MM.1S (cell line): ENCODE results near the gene ESD.

Source experiments
- DNase-seq: peaks from one replicate; pipeline ENCODE4 v3.0.0-alpha.2; 2015
- H2AFZ ChIP-seq: fragments of 300-600 bp; sonication (generic); 2 replicates; pipeline ENCODE4 v1.6.0; 2016; ENCODE audit warnings: antibody characterized with exemption, low read length
- H3F3A ChIP-seq: fragments of 300-600 bp; sonication (generic); 2 replicates; pipeline ENCODE4 v1.6.1; 2016; ENCODE audit warnings: mild to moderate bottlenecking, antibody characterized with exemption, low read length, moderate library complexity, mixed read lengths; ENCODE audit not compliant: insufficient read depth
- H3K27ac ChIP-seq: fragments of 300-600 bp; sonication (generic); 2 replicates; pipeline ENCODE4 v1.5.1; 2016; ENCODE audit warnings: mild to moderate bottlenecking, low read length
- H3K27me3 ChIP-seq: fragments of 300-600 bp; sonication (generic); replicated peaks from 2 replicates; pipeline ENCODE4 v1.6.0; 2016; ENCODE audit warnings: low read length; ENCODE audit not compliant: insufficient read depth
- H3K36me3 ChIP-seq: fragments of 300-600 bp; sonication (generic); replicated peaks from 2 replicates; pipeline ENCODE4 v1.6.1; 2016; ENCODE audit warnings: mild to moderate bottlenecking, low read length, mixed read lengths; ENCODE audit not compliant: insufficient read depth
- H3K4me1 ChIP-seq: fragments of 300-600 bp; sonication (generic); 2 replicates; pipeline ENCODE4 v1.6.1; 2016; ENCODE audit warnings: low read length, mixed read lengths
- H3K4me2 ChIP-seq: fragments of 300-600 bp; sonication (generic); 2 replicates; pipeline ENCODE4 v1.6.0; 2016; ENCODE audit warnings: low read depth, low read length
- H3K4me3 ChIP-seq: fragments of 300-600 bp; sonication (generic); 2 replicates; pipeline ENCODE4 v1.5.1; 2016; ENCODE audit warnings: low read length, mixed read lengths
- H3K79me2 ChIP-seq: fragments of 300-600 bp; sonication (generic); 2 replicates; pipeline ENCODE4 v1.6.1; 2016; ENCODE audit warnings: mixed run types, low read length, mixed read lengths
- H3K9ac ChIP-seq: fragments of 300-600 bp; sonication (generic); 2 replicates; pipeline ENCODE4 v1.6.1; 2016; ENCODE audit warnings: low read length, mixed read lengths
- H3K9me2 ChIP-seq: fragments of 300-600 bp; sonication (generic); replicated peaks from 2 replicates; pipeline ENCODE4 v1.6.1; 2016; ENCODE audit warnings: mild to moderate bottlenecking, low read length, mixed read lengths; ENCODE audit not compliant: insufficient read depth
- H3K9me3 ChIP-seq: fragments of 300-600 bp; sonication (generic); replicated peaks from 2 replicates; pipeline ENCODE4 v1.6.1; 2016; ENCODE audit warnings: mild to moderate bottlenecking, low read length, mixed read lengths; ENCODE audit not compliant: insufficient read depth
- H4K20me1 ChIP-seq: fragments of 300-600 bp; sonication (generic); 2 replicates; pipeline ENCODE4 v1.6.1; 2016; ENCODE audit warnings: mild to moderate bottlenecking, low read length, moderate library complexity, mixed read lengths; ENCODE audit not compliant: insufficient read depth
- EZH2 ChIP-seq: fragments of 300-600 bp; sonication (generic); optimal IDR thresholded peaks from 2 replicates; pipeline ENCODE3; 2017; ENCODE audit warnings: low read depth, mild to moderate bottlenecking, antibody characterized with exemption, low read length, mixed read lengths
- EZH2phosphoT487 ChIP-seq: fragments of 300-600 bp; sonication (generic); IDR thresholded peaks from 2 replicates; pipeline ENCODE4 v1.6.1; 2018; ENCODE audit warnings: antibody characterized with exemption, low read length
- TF ChIP-seq, protein P1 (sequence below): fragments of 300-600 bp; sonication (generic); IDR thresholded peaks from 2 replicates; pipeline ENCODE4 v1.5.1; 2016; ENCODE audit warnings: antibody characterized with exemption, low read length, mixed read lengths

Gene ESD

DNA sequence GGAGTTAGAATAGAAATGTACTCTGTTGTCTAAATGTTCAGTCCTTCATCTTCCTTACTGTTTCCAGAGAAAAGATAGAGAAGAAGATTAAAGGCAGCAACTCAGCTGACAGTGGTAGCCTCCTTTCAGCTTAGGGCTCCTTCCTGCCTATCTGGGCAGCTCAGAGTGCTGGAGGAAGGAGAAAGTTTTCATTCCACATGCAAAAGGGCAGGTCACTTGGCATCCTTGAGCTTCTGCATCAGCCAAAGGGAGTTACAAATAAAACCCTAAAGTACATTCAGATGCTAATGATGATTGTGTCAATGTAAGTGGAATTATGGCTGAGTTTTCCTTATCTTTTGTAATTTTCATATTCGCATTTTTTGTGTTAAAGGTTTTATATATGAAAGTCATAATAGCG is 58.9 kb downstream of the ESD start:
- TF ChIP-seq EZH2phosphoT487 (no peak), EZH2 (no peak)
- TF ChIP-seq, protein P1, sequence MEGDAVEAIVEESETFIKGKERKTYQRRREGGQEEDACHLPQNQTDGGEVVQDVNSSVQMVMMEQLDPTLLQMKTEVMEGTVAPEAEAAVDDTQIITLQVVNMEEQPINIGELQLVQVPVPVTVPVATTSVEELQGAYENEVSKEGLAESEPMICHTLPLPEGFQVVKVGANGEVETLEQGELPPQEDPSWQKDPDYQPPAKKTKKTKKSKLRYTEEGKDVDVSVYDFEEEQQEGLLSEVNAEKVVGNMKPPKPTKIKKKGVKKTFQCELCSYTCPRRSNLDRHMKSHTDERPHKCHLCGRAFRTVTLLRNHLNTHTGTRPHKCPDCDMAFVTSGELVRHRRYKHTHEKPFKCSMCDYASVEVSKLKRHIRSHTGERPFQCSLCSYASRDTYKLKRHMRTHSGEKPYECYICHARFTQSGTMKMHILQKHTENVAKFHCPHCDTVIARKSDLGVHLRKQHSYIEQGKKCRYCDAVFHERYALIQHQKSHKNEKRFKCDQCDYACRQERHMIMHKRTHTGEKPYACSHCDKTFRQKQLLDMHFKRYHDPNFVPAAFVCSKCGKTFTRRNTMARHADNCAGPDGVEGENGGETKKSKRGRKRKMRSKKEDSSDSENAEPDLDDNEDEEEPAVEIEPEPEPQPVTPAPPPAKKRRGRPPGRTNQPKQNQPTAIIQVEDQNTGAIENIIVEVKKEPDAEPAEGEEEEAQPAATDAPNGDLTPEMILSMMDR, result no peak
- Histone ChIP-seq H3K79me2 (no peaks in the 10 kb centered on the region), H3K9me2 (no peaks in the 10 kb centered on the region), H2AFZ (no peak overlapping the region), H3K27me3 (no peaks in the 10 kb centered on the region), H3K4me2 (no peak overlapping the region), H4K20me1 (no peaks in the 10 kb centered on the region), H3K9me3 (no peaks in the 10 kb centered on the region), H3F3A (no peaks in the 10 kb centered on the region), H3K36me3 (no peaks in the 10 kb centered on the region), H3K9ac (no peak overlapping the region), H3K27ac (no peak overlapping the region), H3K4me1 (no peaks in the 10 kb centered on the region), H3K4me3 (no peak overlapping the region)
- DNase-seq, result no peak

DNA sequence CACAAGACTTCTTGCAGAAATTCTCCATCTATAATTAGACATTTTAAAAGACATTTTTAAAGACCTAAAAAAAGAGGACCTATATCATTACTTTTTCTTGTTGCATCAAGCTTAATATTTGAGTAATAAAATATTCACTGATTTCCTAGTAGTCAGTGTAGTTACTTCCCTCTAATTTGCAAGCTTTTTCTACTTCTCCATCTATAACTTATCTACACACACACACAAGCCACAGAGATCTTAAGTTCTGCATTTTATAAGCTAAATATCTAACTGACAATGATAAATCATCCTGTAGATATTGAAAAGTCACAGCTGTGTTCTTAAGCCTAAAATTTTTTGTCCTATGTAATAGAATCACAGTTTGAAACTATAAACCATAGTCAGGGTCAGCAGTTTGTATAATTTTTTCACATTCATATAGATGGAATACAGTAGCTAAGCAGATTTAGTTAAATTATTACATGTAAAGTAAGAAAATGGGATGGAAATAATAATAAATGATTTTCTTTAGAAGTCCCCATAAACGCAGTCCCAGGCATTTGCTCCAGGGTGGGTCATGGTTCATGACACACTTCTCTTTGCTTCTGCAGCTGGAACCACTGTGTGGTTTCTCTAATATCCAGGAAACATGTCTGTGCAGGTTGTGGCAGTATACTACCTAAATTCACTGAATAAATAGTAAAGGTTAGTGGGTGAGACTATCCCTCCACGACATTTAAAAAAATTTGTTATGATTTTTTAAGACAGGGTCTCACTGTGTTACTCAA is 60.2 kb downstream of the ESD start:
- DNase-seq, result no peak
- H3K9ac ChIP-seq, result no peak overlapping the region
- H4K20me1 ChIP-seq, result no peaks in the 10 kb centered on the region
- no peaks in the 10 kb centered on the region for H3K27me3 ChIP-seq
- H3K4me2 ChIP-seq, result no peak overlapping the region
- no peaks in the 10 kb centered on the region for H3K79me2 ChIP-seq
- H3K4me3 ChIP-seq, result no peak overlapping the region
- H3K36me3 ChIP-seq, result no peaks in the 10 kb centered on the region; the same call in 1 of the 2 replicates
- H2AFZ ChIP-seq, result no peak overlapping the region
- no peaks in the 10 kb centered on the region for H3K9me2 ChIP-seq
- TF ChIP-seq, protein P1, result no peak
- H3K4me1 ChIP-seq, result no peaks in the 10 kb centered on the region
- no peaks in the 10 kb centered on the region for H3K9me3 ChIP-seq
- H3K27ac ChIP-seq, result no peak overlapping the region
- H3F3A ChIP-seq, result no peaks in the 10 kb centered on the region

DNA sequence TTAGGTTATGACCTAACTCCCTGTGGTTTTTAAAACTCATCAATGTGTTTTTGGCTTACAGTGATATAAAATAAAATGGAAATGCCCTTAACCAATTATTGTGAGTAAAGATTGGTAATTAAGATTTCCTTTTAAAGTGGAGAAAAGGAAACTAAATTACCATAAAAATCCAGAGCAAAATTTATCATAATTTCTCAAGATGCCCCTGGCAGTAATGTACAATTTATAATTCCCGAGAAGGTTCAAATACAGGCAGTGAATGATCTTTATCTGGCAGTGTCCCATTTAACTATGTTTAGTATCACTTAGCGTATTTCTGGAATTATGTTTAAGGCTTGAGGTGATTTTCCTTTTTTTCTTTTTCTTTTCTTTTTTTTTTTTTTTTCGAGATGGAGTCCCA is 61.5 kb downstream of the ESD start:
- H3F3A ChIP-seq, result no peaks in the 10 kb centered on the region
- no peaks in the 10 kb centered on the region for H3K9me2 ChIP-seq
- H3K9ac ChIP-seq, result no peak overlapping the region
- H3K4me1 ChIP-seq, result no peaks in the 10 kb centered on the region
- no peaks in the 10 kb centered on the region for H3K27me3 ChIP-seq
- DNase-seq, result no peak
- H3K27ac ChIP-seq, result no peak overlapping the region
- no peaks in the 10 kb centered on the region for H3K79me2 ChIP-seq
- H3K4me2 ChIP-seq, result no peak overlapping the region
- H3K9me3 ChIP-seq, result no peaks in the 10 kb centered on the region
- H4K20me1 ChIP-seq, result no peaks in the 10 kb centered on the region
- no peaks in the 10 kb centered on the region; the same call in 1 of the 2 replicates for H3K36me3 ChIP-seq
- H3K4me3 ChIP-seq, result no peak overlapping the region
- H2AFZ ChIP-seq, result no peak overlapping the region
- TF ChIP-seq, protein P1, result no peak
- TF ChIP-seq EZH2phosphoT487, result no peak
- no peak for TF ChIP-seq EZH2
